AG20443 (cell line): ENCODE results near the gene PATJ.
A peak's percentile ranks its signal among the peaks of the same experiment; 100 is the strongest.

Experiments used
- DNase-seq: peaks from one replicate; pipeline ENCODE4 v3.0.0; 2012; ENCODE audit warnings: low spot score, mixed read lengths

Gene PATJ

DNA sequence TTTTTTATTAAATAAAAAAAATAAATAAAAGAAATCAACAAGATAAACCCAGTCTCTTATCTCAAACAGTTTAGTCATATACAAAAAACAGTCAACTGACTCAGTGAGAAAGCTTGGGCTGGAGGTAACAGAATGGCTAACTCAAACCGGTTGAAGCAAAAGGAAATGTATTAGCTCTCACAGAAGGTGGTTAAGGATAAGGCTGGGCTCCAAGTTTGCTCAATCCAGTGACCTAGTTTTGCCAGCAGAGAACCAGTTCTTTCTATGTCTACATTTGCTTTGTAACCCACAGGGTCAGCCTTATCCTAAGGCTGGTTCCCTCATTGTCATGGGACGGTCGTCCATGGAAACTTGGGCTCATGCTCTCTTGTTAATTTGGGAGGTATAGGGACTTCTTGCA lies 307.9 kb downstream of the PATJ start:
- no peak for DNase-seq

DNA sequence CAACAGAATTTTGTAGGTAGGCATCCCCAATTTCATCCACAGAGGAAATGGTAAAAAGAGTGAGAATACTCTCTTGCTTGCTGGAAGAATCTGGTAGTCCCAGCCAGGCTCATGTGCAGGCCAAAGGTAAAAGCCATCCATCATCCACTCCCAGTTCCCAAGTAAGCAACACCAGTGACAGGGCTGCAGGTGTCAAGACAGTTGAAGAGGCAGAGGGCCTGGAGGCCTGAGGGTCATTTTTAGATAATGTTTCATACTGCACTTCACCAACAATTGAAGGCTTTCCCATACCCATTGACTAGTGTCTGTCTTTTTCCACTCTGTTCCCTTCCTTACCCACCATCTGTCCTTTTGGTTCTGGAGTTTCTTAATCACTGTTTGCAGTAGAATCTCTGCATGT lies 310.7 kb downstream of the PATJ start:
- DNase-seq: no peak

DNA sequence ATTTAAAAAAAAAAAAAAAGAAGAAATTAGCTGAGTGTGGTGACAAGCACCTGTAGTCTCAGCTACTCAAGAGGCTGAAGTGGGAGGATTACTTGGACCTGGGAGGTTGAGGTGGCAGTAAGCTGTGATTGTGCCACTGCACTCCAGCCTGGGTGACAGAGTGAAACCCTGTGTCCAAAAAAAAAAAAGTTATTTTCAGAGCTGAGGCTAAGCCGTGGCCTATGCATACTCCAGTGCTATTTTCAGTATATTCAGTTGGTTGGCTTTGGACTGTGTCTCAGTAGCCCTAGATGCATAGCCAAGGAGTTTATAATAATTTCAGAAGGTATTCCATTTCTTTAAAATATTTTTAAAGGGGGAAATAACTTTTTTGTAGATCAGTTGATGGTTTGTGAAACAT lies 311.9 kb downstream of the PATJ start:
- DNase-seq: no peak

DNA sequence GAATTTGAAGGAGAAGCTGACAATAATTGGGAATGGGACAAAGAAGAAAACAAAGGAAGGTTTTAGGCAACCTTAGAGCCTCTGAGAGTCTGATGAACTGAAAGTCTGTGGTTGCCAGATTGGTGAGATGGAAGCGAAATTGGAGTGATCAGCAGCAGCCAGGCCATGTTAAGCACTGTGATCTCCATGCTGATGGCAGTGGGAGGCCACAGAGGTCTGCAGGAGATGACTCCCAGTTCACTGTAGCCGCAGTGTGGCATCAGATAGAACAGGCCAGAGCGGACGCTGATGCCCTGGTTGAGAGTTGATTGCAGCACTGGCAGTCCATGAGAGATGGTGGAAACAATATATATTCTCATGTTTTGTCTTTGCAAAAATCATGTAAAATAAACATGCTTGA lies 314.9 kb downstream of the PATJ start:
- DNase-seq: no peak

DNA sequence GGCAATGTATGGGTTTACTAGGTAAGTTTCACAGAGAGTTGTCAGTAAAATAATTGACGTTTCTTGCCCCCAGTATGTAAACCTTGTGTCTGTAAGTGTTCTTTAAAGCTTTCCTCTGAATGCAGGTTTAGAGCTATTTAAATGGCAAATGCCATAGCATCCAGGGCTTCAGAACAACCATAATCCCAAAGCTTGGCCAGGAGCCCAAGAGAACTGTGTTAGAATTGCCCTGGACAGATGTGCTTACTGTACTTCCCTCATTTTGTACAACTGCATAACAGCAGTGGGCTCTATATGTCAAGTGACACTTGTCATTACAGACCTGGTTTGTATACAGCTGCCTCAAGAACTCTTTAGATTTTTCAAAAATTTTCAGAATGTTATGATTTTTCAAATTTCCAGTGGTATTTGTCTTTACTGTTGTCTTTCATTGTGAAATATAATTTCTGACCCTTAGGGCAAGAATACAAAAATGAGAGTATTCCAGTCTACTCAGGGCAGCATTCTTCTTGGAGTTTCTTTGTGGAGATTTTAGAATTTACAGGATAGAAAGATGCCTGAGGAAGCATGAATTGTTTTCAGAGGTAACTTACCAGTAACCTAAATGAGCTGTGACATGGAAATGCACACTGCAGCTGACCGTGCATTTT lies 315.5 kb downstream of the PATJ start:
- DNase-seq: no peak

DNA sequence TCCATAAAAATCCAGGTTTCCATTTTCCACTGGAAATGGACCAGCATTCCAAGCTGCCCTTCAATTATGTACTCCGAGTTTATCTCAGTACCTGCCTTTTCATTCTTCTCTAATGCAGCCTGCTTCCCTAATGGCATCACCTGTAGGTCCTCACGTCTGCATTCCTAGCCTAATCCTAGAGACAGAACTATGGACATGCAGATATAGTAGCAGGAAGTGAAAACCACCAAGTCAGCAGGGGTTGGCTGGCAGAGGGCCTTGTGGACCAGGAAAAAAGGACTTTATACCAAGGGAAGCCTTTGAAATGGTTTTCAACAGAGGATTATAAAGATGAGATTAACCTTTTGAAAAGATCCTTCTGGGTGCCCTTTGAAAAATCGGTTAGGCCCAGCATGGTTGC lies 316.7 kb downstream of the PATJ start:
- DNase-seq: no peak

DNA sequence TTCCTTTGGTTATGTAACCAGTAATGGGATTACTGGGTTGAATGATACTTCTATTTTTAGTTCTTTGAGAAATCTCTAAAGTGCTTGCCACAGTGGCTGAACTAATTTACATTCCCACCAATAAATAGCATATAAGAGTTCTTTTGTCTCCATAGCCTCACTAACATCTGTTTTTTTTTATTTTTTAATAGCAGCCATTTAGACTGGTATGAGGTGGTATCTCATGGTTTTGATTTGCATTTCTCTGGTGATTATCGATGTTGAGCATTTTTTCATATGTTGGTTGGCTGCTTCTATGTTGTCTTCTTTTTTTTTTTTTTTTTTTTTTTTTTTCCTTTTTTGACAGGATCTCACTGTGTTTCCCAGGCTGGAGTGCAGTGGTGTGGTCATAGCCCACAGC lies 319.8 kb downstream of the PATJ start:
- DNase-seq: no peak

DNA sequence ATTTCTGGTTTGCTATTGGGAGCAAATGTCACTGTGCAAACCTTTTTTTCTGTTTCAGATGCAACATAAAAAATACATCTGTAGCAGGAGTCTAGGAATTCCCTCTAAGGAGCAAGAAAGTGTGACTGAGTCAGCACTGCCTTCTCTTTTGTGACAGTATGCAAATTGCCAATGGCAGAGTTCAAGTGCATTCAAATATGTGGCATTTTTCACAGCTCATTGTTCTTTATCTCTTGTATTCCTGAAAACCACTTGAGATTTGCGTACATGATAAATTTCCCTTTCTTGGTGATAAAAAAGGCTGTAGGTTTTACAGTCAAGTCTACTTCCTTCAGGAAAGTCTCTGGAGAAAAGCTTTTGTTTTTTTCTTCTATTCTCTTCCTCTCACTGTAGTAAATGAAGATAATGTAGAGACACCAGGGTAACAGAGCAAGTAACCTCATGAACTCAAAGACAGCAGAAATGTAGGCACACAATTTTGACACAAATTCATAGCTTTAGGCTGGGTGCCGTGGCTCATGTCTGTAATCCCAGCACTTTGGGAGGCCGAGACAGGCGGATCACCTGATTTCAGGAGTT lies 322.6 kb downstream of the PATJ start:
- DNase-seq: no peak

DNA sequence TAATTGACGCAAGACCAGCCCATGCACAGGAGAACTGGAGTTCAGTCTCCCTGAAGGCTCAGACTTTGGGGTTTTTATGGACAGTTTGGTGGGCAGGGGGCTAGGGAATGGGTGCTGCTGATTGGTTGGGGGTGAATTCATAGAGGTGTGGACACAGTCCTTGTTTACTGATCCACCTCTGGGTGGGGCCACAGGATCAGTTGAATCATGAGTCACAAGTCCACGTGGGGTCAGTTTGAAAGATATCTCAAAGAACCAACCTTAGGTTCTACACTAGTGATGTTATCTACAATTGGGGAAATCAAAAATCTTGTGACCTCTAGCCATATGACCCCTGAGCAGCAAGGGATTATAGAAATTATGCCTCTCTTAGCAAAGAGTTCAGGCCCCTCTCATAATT lies 324.4 kb downstream of the PATJ start:
- no peak for DNase-seq

DNA sequence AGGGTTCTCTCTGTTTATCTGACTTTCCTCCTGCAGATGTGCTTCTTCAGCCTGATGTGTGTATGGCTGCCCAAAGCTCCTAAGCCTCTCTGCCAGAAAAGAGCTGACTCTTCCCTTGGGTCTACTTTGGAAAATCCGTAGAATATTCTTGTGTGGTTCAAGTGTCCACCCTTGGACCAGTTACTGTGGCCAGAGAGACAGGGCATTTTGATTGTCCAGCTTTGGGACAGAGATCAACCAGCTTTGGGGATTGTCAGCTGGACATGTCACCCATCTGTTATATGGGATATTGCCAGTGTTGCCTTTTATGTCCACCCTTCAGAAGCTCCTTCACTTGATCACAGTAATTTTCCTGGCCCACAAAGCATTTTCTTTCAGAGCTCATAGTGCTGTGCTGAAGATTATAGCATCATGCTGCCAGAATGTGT lies 326.1 kb downstream of the PATJ start:
- no peak for DNase-seq

DNA sequence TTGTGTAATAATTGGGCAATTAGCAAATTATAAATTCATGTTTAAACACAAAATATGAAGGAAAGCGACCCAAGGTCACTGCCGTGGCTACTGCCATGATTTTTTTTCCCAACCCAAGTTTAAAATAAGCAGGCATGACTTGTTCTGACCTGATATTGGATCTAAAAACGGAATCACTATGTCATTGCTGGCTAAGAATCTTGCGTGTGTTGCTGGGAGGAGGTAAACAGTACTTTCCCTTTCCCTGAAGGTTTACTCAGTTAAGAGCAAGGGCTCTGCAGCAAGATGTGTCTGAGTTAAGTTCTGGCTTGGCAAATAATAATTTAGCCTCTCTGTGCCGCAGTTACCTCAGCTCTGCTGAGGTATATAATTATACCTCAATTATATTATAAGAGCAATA lies 326.7 kb downstream of the PATJ start:
- peak; percentile 29 for DNase-seq

DNA sequence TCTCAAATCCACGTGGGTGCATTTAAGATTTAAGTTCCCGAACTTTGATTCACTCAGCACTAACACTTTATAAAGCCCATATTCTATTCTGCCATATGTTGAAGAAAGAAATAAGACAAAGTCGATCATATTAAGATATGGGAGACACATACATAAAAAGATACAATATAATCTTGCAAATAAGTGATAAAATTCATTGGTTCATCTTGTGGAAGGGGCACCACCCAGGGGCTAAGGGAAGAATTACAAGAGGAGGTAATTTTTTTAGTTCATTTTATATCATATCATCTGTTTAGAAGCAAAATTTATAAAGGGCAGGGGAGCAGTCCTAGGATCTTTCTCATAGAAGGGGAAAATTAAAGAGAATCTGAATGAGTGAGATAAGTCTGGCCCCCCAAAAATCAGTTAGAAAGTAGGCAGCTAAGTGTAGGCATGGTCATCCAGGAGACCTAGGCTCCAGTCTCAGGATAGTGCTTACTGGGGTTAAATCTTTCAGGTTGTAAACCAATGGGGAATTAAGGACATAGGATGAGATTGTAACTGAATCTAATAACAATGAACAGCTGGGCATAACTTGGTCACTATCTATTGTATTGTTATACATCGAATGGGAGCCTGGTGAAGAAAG lies 328.2 kb downstream of the PATJ start:
- DNase-seq: peak; percentile 27

DNA sequence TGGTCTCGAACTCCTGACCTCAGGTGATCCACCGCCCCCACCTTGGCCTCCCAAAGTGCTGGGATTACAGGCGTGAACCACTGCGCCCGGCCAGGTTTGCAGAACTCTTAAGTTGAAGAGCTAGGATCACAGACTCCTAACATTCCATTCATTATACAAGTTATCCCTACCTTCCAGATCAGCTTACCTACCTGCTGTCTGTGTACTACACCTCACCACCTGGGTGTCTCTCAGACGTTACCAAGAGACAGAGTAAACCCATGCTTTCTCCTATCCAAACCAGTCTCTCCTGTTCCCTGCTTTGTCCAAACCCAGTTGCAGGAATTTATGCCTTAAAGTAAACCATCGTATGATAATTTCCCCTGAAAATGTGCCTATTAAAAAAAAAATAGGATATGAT lies 329.4 kb downstream of the PATJ start:
- DNase-seq: no peak

DNA sequence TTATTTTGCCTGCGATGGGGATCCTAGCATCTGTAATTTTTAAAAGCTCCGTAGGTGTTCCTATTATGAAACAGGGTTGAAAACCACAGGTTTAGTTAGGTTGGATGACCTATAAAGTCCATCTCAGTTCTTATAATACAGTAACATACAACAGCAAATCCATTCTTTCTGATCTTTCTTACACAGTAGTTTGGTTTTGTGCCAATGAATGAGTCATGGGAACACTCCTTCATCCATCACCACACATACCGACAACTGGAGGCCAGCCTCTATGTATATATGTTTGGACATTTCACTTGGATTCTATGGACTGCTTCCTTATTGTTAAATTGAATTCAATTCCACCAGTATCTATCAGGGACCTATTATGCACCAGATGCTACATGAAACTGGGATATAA lies 334.0 kb downstream of the PATJ start:
- DNase-seq: no peak

DNA sequence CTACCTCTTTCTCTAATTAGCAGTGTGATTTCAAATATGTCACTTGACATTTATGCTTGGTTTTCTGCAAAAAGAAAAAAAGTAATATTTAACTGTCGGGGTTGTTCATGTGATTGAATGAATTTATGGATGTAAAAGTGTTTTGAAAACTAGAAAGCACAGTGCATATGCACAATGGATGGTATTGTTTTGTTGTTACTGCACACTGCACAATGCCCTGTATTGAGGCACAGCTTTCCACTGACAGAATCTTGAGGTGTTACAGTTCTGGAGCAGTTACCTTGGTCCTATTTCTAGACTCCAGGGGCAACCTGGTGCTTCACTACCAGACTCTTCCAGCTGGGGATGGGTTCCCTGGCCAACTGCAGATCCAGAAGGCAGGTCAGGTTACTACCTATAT lies 335.5 kb downstream of the PATJ start:
- DNase-seq: no peak

DNA sequence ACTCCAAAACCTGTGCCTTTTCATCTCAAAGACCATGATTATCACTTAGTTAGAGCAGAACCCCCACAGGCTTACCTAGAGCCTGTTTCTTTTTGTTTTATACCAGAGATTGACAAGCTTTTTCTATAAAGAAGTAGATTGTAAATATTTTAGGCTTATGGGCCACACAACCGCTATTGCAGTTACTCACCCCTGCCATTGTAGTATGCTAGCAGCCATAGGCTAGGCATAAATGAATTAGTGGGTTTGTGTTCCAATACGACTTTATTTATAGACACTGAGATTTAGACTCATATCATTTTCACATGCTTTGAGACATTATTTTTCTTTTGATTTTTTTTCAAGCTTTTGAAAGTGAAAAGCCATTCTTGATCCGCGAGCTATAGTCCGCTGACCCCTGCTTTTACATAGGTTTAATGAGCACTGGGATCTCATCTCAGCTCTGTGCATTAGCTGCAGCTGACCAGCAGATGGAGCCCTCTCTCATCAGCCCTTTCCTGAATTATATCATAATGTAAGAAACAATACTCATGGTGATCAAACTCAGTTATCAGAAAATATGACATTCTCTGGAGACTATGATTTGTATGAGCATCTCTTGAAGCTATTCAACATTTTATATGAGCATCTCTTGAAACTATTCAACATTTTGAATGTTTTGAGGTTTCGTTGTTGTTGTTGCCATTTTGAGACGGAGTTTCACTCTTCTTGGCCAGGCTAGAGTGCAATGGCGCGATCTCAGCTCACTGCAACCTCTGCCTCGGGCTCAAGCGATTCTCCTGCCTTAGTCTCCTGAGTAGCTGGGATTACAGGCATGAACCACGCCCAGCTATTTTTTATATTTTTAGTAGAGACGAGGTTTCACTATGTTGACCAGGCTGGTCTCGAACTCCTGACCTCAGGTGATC lies 340.4 kb downstream of the PATJ start:
- DNase-seq: peak; percentile 68

DNA sequence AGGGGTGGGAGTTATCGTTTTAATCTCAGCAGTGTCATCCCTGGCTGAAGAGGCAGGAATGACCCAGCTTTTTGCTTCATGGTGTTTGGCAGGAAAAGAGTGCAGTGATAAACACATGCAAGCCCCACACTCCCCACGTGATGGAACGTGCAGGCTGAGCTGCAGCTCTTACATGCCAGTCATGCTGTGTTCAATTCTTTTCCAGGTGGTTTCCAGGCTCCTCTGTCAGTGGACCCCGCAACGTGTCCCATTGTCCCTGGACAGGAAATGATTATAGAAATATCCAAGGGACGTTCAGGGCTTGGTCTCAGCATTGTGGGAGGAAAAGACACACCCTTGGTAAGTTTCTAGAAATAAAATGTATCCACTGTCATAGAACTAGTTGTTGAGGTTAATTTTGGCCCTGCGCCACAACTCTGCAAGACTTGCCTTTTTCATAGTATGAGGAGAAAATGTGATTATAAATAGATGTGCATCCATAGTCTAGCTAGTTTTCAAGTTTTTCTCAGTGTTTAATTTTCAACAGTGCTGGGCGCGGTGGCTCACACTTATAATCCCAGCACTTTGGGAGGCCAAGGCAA lies 342.1 kb downstream of the PATJ start:
- no peak for DNase-seq

DNA sequence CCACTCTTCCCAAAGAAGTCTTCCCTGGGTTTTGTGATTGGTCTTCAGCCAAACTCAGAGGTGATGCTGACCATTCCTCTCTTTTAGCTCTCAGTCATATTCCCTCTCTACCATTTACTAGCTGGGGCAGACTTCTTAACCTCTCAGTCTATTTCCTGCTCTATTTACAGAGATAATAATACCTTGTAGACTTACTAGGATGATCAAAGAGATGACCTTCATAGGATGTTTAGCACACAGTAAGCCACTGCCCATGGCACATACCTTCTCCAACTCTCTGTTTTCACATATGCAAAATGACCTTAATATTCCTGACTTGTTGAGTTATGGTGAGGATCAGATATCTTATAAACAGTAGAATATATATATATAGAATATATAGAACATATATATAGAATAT lies 346.2 kb downstream of the PATJ start:
- DNase-seq: no peak

DNA sequence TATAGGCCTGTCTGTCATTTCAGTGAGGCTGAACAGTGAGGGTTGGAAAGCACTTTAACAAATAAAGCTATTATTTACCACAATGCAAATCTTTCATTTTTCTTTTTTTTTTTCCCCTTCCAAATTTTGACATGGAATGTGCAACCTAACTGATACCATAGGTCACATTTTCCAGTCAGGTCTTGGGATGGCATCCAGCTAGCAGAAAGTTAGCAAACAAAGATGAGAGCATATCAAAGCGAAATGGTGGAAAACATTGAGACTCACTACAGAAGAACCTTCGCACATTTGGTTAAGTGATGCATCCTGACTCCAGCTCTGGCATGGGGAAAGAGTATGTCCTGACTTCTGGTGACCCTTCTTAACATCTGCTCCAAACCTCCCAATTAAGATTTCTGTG lies 347.3 kb downstream of the PATJ start:
- no peak for DNase-seq

DNA sequence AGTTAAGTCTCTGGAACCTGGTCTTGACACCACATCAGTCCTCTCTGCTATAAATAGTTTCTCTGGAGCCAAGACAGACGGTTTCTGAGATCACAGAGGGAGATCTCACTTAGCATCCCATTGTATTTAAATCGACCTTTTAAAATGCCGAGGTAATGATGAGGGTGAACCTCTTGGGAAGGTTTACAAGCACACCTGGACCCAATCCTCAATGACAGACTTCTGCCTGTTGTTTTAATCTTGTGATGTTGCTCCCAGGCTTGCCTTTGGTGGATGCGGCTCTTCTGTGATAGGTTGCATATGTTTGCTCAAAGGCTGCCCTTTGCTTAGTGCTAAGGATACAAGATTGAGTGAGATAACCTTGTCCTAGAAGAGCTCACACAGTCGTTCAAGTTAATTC lies 347.7 kb downstream of the PATJ start:
- no peak for DNase-seq

DNA sequence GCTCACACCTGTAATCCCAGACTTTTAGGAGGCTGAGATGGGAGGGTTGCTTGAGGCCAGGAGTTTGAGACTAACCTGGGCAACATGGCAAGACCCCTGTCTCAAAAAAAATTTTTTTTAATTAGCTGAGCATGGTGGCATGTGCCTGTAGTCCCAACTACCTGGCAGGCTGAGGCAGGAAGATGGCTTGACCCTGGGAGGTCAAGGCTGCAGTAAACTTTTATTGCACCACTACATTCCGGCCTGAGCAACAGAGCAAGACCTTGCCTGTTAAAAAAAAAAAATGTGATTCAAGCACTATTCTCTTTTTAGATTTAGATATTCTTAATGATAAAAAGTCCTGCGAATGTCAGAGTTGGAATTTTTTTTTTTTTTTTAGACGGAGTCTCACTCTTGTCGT lies 349.8 kb downstream of the PATJ start:
- DNase-seq: no peak

DNA sequence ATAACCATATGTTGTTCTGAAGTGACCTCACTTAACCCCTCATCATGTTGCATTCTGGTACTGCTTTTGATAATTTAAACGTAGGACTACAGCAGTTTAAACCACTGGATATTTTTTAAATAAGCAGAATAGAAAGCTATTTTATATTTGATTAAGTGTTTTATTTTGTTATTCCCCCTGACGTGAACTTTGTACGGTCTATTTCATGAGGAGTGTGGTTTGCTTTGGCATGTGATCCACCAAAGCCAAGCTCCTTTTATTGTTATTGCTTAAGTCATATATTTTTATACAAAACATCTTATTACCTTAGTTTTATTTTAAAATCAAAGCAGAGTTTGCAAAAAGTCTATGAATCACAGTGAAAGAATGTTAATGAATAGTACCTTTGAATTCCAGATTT lies 351.0 kb downstream of the PATJ start:
- no peak for DNase-seq

DNA sequence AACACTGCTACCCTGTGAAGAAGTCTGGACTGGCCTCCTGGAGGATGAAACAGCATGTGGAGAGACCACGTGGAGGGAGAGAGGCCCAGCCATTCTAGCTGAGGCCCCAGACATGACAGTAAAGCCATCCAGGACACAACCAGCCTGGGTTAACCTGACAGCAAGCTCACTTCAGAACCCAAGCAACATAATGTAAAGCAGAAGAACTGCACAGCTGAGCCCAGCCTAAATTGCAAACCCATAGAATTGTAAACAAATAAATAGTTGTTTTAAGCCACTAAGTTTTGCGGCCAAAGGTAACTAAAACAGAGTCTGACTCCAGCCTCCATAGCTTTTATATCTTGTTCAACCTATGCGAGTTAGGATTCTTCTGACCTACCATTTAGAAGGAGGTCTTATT lies 355.2 kb downstream of the PATJ start:
- DNase-seq: no peak
